Chondrocyte (in vitro differentiated cells): Measurements from ENCODE around the gene DAB2IP. TPM values are rescaled to one million over a fixed set of nuclear protein-coding genes. Genes with fewer than 3 reads are reported as not detected.

Experiments used
- DNase-seq: peaks from one replicate; pipeline ENCODE4 v3.0.0; 2021; ENCODE audit warnings: mixed read lengths, low spot score
- H3K27ac Mint-ChIP-seq: one replicate; pipeline ENCODE4 v1.8.0; 2021; ENCODE audit warnings: mild to moderate bottlenecking, moderate library complexity, mixed read lengths; ENCODE audit not compliant: unreplicated experiment
- H3K27me3 Mint-ChIP-seq: 2 replicates; pipeline ENCODE4 v1.8.0; 2021; ENCODE audit warnings: low read depth, mixed read lengths
- H3K36me3 Mint-ChIP-seq: 2 replicates; pipeline ENCODE4 v1.8.0; 2021; ENCODE audit warnings: low read depth, mixed read lengths
- H3K4me1 Mint-ChIP-seq: 2 replicates; pipeline ENCODE4 v1.8.0; 2021; ENCODE audit warnings: low read depth, mild to moderate bottlenecking, mixed read lengths
- H3K4me3 Mint-ChIP-seq: one replicate; pipeline ENCODE4 v1.8.0; 2021; ENCODE audit warnings: mild to moderate bottlenecking, moderate library complexity, mixed read lengths; ENCODE audit not compliant: unreplicated experiment
- H3K9me3 Mint-ChIP-seq: 2 replicates; pipeline ENCODE4 v1.8.0; 2021; ENCODE audit warnings: low read depth, mixed read lengths
- total RNA-seq: library from RNA; stranded (reverse); gene quantifications from 3 replicates; pipeline ENCODE4 v1.2.1, GENCODE V29; 2021
- TF ChIP-seq, protein P1 (sequence below): fragments of 200-600 bp; sonication (generic); IDR thresholded peaks from 2 replicates; pipeline ENCODE4 v1.5.0; 2021; ENCODE audit warnings: antibody characterized with exemption, mild to moderate bottlenecking, moderate library complexity

Gene DAB2IP
- total RNA-seq, 1 donor from 2014 or later: 58.5 TPM

DNA sequence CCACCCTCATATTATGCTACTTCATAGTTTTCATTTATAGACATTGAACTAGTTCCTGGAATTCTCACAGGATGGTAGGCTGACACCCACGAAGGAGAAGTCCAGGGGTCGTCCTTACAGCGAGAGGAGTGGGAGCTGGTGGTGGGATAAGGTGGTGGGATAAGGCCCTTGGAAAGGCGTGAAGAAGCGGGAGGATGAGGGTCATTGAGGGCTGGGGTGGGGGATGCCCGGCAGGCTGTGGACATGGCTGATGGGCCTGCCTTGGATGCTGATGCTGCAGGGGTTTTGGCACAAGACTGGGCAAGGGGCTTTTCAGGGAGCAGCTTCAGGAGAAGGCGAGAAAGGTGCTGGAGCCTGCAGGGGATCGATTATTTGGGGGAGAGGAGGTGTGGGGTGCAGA lies 9.4 kb downstream of the DAB2IP start:
- Mint-ChIP-seq H3K4me1 (peaks cover 38% of the 10 kb centered on the region), H3K4me3 (no peak overlapping the region), H3K27me3 (no peaks in the 10 kb centered on the region), H3K9me3 (no peaks in the 10 kb centered on the region), H3K36me3 (peaks cover 6% of the 10 kb centered on the region), H3K27ac (no peak overlapping the region)
- peak; percentile 43 for DNase-seq
- TF ChIP-seq, protein P1, sequence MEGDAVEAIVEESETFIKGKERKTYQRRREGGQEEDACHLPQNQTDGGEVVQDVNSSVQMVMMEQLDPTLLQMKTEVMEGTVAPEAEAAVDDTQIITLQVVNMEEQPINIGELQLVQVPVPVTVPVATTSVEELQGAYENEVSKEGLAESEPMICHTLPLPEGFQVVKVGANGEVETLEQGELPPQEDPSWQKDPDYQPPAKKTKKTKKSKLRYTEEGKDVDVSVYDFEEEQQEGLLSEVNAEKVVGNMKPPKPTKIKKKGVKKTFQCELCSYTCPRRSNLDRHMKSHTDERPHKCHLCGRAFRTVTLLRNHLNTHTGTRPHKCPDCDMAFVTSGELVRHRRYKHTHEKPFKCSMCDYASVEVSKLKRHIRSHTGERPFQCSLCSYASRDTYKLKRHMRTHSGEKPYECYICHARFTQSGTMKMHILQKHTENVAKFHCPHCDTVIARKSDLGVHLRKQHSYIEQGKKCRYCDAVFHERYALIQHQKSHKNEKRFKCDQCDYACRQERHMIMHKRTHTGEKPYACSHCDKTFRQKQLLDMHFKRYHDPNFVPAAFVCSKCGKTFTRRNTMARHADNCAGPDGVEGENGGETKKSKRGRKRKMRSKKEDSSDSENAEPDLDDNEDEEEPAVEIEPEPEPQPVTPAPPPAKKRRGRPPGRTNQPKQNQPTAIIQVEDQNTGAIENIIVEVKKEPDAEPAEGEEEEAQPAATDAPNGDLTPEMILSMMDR: no peak

DNA sequence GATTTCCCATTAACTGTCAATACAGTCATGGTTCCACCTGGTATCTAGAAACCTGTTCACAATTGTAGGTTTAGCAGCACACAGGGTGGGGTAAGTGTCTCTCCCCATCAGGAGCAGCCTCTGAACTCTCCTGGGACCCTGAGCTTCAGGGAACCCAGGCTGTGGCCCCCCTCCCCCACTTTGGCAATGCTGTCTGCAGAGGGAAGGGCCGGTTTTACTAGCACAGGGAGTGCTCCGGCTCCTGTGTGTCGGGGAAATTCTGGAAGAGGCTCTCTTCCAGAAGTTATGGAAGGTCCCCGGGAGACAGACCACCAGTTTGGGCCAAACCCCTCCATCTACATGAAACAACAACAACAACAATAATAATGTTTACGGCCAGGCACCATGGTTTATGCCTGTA lies 9.9 kb downstream of the DAB2IP start:
- H3K4me3 Mint-ChIP-seq: no peak overlapping the region
- no peaks in the 10 kb centered on the region for H3K9me3 Mint-ChIP-seq
- no peaks in the 10 kb centered on the region for H3K27me3 Mint-ChIP-seq
- DNase-seq: peak; percentile 44
- peaks cover 38% of the 10 kb centered on the region for H3K4me1 Mint-ChIP-seq
- peaks cover 6% of the 10 kb centered on the region for H3K36me3 Mint-ChIP-seq
- H3K27ac Mint-ChIP-seq: no peak overlapping the region
- TF ChIP-seq, protein P1: no peak

GRCh38 chr9:121662359-121662758 lies 10.9 kb downstream of the DAB2IP start:
- no peak for DNase-seq
- TF ChIP-seq, protein P1: no peak
- no peaks in the 10 kb centered on the region for H3K27me3 Mint-ChIP-seq
- H3K27ac Mint-ChIP-seq: peak overlapping the region; percentile 74
- H3K4me3 Mint-ChIP-seq: no peak overlapping the region
- H3K9me3 Mint-ChIP-seq: no peaks in the 10 kb centered on the region
- peaks cover 38% of the 10 kb centered on the region for H3K4me1 Mint-ChIP-seq
- peaks cover 3% of the 10 kb centered on the region for H3K36me3 Mint-ChIP-seq

DNA sequence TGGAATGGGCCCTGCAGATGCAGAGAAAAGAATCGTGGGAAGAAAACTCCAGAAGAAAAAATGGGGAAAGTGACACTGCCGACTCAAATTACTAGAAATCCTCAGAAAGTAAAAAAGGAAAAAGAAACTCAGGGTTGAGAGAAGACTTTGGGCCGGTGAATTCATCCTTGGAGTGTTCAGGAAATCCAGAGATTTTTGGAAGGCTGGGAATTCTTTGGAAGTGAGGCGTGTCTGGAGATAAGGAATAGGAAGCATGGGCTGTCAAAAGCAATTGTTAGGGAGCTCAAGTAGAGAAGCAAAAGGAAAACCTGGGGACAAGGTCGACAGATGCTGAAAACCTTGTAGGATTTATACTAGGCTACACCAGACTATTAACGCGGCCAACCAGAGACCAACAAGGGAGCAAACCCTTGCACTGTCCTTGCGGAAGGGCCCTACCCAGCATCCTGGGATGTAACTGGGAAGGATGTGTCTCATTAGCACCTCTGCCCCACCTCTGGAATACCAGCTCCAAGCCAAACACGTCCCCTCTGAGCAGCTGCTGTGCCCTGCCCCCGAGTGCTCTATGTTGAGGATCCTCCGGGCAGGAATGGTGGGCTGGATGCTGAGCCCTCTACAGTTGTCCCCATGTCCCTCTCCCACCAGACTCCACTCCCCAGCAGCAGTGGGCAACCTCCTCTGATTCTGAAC lies 11.6 kb downstream of the DAB2IP start:
- H3K36me3 Mint-ChIP-seq: peaks cover 3% of the 10 kb centered on the region
- H3K27ac Mint-ChIP-seq: peak overlapping the region; percentile 74
- peak; percentile 39 for DNase-seq
- H3K27me3 Mint-ChIP-seq: no peaks in the 10 kb centered on the region
- H3K4me3 Mint-ChIP-seq: no peak overlapping the region
- H3K9me3 Mint-ChIP-seq: no peaks in the 10 kb centered on the region
- TF ChIP-seq, protein P1: no peak
- peaks cover 33% of the 10 kb centered on the region for H3K4me1 Mint-ChIP-seq

GRCh38 chr9:121663591-121663990 lies 12.2 kb downstream of the DAB2IP start:
- Mint-ChIP-seq H3K27me3 (no peaks in the 10 kb centered on the region), H3K9me3 (no peaks in the 10 kb centered on the region), H3K27ac (no peak overlapping the region), H3K4me1 (peaks cover 32% of the 10 kb centered on the region), H3K4me3 (no peak overlapping the region), H3K36me3 (peaks cover 3% of the 10 kb centered on the region)
- peak; percentile 57 for DNase-seq
- TF ChIP-seq, protein P1: no peak
